HFFc6 (cell line): ENCODE measurements around the gene SCARB2. TPM values are rescaled to one million over a fixed set of nuclear protein-coding genes. Genes with fewer than 3 reads are reported as not detected.
A peak's percentile ranks its signal among the peaks of the same experiment; 100 is the strongest.

Source experiments
- DNase-seq: peaks from one replicate; pipeline ENCODE4 v3.0.0-alpha.2; 2018
- H3K27ac Mint-ChIP-seq: 2 replicates; pipeline ENCODE4 v1.8.0; 2020; ENCODE audit warnings: mild to moderate bottlenecking, mixed read lengths
- H3K27me3 Mint-ChIP-seq: 2 replicates; pipeline ENCODE4 v1.8.0; 2021; ENCODE audit warnings: mild to moderate bottlenecking, moderate library complexity, mixed read lengths; ENCODE audit not compliant: insufficient read depth
- H3K36me3 Mint-ChIP-seq: 2 replicates; pipeline ENCODE4 v1.8.0; 2021; ENCODE audit warnings: low read depth, mixed read lengths
- H3K4me1 Mint-ChIP-seq: 2 replicates; pipeline ENCODE4 v1.8.0; 2020; ENCODE audit warnings: low read depth, mixed read lengths
- H3K4me3 Mint-ChIP-seq: 2 replicates; pipeline ENCODE4 v1.8.0; 2020; ENCODE audit warnings: mild to moderate bottlenecking, moderate library complexity, mixed read lengths
- H3K9me3 Mint-ChIP-seq: 2 replicates; pipeline ENCODE4 v1.8.0; 2020; ENCODE audit warnings: mild to moderate bottlenecking, mixed read lengths
- total RNA-seq, 6 experiments: library from RNA; stranded (reverse); fragmentation: NEBNext Ultra II Directional; extraction: Animal tissue kit (Norgen Biotek cat#: 25700); gene quantifications; 2 replicates in 1 of 6; 3 replicates in 5 of 6; pipeline ENCODE4 v1.2.3, GENCODE V29; 2021
- TF ChIP-seq, protein P1 (sequence below): fragments of 200-600 bp; sonication (generic); IDR thresholded peaks from 2 replicates; pipeline ENCODE4 v1.5.0; 2021; ENCODE audit warnings: antibody characterized with exemption, mild to moderate bottlenecking

SCARB2 gene
- total RNA-seq, 6 experiments from 2014 or later, result 126 to 145 (median 138) TPM

DNA sequence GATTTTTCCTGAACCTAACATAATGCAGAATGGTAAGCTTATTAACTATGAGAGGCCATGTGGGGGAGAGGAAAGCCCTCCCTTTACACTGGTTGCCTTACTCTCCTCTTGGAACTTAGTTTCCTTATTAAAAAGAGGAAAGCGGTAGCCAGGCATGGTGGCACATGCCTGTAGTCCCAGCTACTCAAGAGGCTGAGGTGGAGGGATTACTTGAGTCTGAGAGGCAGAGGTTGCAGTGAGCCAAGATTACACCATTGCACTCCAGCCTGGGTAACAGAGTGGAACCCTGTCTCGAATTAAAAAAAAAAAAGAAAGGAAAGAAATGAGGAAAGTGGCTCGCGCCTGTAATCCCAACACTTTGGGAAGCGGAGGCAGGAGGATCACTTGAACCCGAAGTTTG lies 39.9 kb upstream of the SCARB2 start:
- Mint-ChIP-seq H3K36me3 (no peaks in the 10 kb centered on the region), H3K4me1 (peaks cover 7% of the 10 kb centered on the region; the same call in 1 of the 2 replicates), H3K27ac (no peak overlapping the region), H3K4me3 (no peak overlapping the region), H3K9me3 (no peaks in the 10 kb centered on the region), H3K27me3 (peaks cover 66% of the 10 kb centered on the region)
- TF ChIP-seq, protein P1, sequence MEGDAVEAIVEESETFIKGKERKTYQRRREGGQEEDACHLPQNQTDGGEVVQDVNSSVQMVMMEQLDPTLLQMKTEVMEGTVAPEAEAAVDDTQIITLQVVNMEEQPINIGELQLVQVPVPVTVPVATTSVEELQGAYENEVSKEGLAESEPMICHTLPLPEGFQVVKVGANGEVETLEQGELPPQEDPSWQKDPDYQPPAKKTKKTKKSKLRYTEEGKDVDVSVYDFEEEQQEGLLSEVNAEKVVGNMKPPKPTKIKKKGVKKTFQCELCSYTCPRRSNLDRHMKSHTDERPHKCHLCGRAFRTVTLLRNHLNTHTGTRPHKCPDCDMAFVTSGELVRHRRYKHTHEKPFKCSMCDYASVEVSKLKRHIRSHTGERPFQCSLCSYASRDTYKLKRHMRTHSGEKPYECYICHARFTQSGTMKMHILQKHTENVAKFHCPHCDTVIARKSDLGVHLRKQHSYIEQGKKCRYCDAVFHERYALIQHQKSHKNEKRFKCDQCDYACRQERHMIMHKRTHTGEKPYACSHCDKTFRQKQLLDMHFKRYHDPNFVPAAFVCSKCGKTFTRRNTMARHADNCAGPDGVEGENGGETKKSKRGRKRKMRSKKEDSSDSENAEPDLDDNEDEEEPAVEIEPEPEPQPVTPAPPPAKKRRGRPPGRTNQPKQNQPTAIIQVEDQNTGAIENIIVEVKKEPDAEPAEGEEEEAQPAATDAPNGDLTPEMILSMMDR, result no peak
- no peak for DNase-seq

DNA sequence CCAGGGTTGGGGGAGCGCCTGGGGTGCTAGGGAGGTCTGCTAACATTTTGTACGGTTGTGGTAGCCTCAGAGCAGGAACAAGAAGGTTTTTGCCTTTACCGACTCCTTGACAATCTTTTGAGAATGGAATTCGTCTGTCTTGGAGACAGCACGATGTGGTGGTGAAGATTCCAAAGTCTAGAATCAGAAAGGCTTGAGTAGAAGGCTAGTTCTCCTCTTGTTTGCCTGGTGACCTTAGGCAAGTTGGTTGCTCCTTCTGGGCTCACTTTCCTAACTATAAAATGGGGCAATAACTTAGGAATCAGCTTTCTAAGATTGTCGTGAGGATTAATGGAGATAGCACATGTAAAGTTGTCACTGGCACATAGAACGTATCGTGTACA lies 38.6 kb upstream of the SCARB2 start:
- Mint-ChIP-seq H3K27me3 (peaks cover 62% of the 10 kb centered on the region), H3K4me1 (peaks cover 7% of the 10 kb centered on the region; the same call in 1 of the 2 replicates), H3K27ac (no peak overlapping the region), H3K4me3 (no peak overlapping the region), H3K36me3 (no peaks in the 10 kb centered on the region), H3K9me3 (no peaks in the 10 kb centered on the region)
- DNase-seq, result no peak
- TF ChIP-seq, protein P1, result no peak

DNA sequence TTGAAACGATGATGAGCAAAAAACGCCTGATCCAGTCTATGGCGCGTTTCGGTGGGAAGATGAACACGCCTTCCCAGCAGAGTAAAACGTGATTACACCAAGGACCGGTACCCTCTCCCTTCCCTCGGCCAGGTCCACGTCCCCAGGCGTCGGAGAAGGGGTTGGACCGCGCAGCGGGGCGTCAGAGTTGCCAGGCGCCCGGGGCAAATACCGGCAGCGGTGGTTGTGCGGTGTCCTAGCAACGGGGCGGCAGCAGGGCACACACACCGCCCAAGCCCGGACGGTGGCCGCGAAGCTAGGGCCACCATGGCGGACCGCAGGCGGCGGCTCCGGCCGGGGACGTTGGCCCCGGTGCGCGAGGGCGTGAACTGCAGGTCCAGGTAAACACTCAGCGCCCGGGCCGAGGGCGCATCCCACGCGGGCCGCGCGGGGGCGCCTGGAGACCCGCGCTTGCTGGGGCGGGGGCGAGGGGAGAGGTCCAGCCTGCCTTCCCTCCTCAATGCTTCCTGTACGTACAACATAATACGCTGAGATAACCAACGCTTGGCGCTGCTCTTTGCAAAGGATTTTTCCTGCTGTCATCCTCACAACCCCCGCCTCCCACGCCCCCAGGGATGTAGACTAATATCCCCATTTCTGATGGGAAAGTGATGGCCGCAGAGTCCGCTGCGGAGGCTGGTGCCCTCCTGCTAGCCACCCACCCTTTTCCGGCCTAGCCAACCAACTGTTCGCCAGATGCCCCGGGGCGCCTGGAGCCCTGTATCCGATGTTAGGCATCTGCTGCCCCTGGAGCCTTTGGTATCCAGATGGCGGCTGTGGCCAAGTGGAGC lies 38.0 kb upstream of the SCARB2 start, which contains the start of gene FAM47E:
TSS of gene FAM47E (plus strand) at position 281 of the 830 bp plus-strand sequence. CDS start at position 307, 26 bp downstream.
- peak within 1 kb of the TSS; percentile 80 for H3K4me3 Mint-ChIP-seq
- TF ChIP-seq, protein P1, result peak; percentile 38; the same call in 1 of the 2 replicates
- H3K9me3 Mint-ChIP-seq, result no peaks in the 10 kb centered on the region
- no peak within 1 kb of the TSS; the same call in none of the 2 replicates for H3K27ac Mint-ChIP-seq
- H3K36me3 Mint-ChIP-seq, result no peaks in the 10 kb centered on the region
- peaks cover 60% of the 10 kb centered on the region for H3K27me3 Mint-ChIP-seq
- peaks cover 7% of the 10 kb centered on the region; the same call in 1 of the 2 replicates for H3K4me1 Mint-ChIP-seq
- DNase-seq, result peak; percentile 37

DNA sequence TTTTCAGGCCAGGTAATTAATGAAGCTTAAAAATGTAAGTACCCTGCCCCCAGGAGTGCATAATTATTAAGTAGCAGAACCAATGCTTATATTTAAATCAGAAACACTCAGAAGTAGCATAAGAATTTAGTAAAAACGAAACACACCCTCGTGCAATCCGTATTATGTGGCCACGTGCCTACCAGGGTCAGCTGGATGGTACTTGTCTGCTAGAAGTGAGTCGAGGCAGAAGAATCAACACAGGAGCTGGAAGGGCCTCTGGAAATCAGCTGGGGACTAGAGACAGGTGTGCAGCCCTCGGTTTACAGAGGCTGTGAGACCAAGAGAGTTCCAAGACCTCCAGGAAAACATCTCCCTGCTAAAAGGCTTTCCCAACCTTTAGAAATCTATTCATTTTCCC lies 37.3 kb upstream of the SCARB2 start:
- no peak for DNase-seq
- H3K27ac Mint-ChIP-seq, result no peak overlapping the region; the same call in 1 of the 2 replicates
- H3K4me1 Mint-ChIP-seq, result peaks cover 7% of the 10 kb centered on the region; the same call in 1 of the 2 replicates
- TF ChIP-seq, protein P1, result no peak
- H3K4me3 Mint-ChIP-seq, result peak overlapping the region; percentile 80; the same call in 1 of the 2 replicates
- no peaks in the 10 kb centered on the region for H3K9me3 Mint-ChIP-seq
- no peaks in the 10 kb centered on the region for H3K36me3 Mint-ChIP-seq
- H3K27me3 Mint-ChIP-seq, result peaks cover 53% of the 10 kb centered on the region

DNA sequence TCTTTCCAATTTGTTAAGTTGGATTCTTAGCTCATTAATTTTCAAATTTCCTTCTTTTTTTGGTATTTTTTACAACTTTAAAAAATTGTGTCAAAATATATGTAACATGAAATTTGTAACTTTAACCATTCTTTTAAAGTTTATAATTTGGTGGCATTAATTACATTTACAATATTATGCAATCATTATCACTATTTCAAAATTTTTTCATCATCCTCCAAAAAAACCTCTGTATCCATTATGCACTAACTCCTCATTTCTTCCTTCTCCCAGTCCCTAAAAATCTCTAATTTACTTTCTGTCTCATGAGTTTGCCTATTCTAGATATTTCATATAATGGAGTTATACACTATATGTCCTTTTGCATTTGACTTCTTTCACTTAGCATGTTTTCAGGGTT lies 33.2 kb upstream of the SCARB2 start:
- Mint-ChIP-seq H3K9me3 (no peaks in the 10 kb centered on the region), H3K27me3 (peaks cover 27% of the 10 kb centered on the region), H3K4me1 (peaks cover 7% of the 10 kb centered on the region; the same call in 1 of the 2 replicates), H3K4me3 (no peak overlapping the region), H3K36me3 (no peaks in the 10 kb centered on the region), H3K27ac (no peak overlapping the region)
- TF ChIP-seq, protein P1, result no peak
- DNase-seq, result no peak
